Activated CD4-positive, CD25-positive, alpha-beta regulatory T cell treated with anti-CD3 and anti-CD28 coated beads, Interleukin-2, amount 50 U/mL, for 24 hours (primary cell): Measurements from ENCODE around the gene CREB5.

Experiments
- ATAC-seq, 2 donors: fragments of 150-1000 bp; cut with Tn5 transposase; one replicate each; pipeline ENCODE4 v1.10.0; 2021; ENCODE audit warnings: mild to moderate bottlenecking in 1 of 2, moderate library complexity in 1 of 2

Gene CREB5

DNA sequence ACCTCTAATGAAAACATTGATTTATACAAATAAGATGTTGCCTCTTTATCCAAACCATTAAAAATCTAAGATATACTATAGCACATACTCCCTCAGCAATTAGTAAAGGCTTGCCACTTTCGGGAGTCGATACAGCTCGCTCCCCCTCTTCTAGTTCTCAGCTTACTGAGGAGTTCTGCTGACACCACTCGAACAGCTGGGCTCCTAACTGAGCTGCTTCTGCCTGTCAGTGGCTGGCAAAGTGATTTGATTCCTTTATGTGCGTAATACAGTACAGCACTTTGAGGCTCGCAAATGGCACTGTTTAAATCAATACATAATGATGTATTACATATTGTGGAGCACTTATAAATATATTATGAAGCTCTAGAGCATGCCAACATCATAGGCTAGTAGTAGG, 241.8 kb downstream of the CREB5 start:
- ATAC-seq = no peak

- no peak for ATAC-seq
Measured at GRCh38 chr7:28656529-28656928, 244.2 kb downstream of the CREB5 start.

DNA sequence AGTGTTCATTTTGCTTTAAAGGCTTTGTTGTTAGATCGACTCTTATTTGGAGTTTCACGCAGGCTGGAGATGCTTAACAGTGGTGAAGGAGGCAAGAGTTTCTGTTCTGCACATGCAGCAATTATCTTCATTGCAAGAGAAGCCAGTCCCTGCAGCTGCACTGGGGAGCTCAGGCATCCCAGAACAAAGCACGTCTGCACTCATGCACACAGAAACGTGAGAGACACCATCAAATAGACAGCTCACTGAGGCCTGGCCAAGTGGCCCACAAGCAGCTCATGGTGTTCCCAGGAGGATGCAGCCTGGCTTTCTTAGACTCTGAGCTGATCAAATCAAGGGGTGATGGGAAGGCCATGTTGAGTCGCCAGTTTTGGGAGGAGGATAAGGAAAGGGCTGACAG, 246.1 kb downstream of the CREB5 start:
- no peak for ATAC-seq

GRCh38 chr7:28660132-28660531, 247.8 kb downstream of the CREB5 start:
- ATAC-seq = no peak

GRCh38 chr7:28661826-28662595, 249.7 kb downstream of the CREB5 start:
- ATAC-seq = no peak

GRCh38 chr7:28666154-28666553, 253.8 kb downstream of the CREB5 start:
- no peak for ATAC-seq

DNA sequence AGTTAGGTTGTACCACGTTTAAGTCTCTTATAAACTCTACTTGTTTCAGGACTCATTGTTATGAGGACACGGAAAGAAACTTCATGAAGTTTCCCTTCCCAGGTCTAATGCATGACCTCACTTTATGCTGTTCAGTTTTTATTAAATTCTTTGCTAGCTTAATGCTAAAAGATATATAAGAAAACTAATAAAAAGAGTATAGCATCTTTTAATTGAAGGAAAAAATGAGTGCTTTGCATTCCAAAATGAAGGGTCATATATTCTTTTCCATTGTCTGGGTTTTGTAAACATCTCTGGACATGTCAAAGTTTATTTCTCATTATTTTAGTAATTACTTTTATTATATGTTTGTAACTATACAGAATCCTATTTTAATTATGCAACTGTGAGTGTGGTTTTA, 255.8 kb downstream of the CREB5 start:
- ATAC-seq = no peak

- no peak for ATAC-seq
Measured at GRCh38 chr7:28669330-28669729, 257.0 kb downstream of the CREB5 start.

- ATAC-seq = no peak
Measured at GRCh38 chr7:28671526-28671925, 259.2 kb downstream of the CREB5 start.

GRCh38 chr7:28672397-28672797, 260.1 kb downstream of the CREB5 start:
- ATAC-seq = no peak

DNA sequence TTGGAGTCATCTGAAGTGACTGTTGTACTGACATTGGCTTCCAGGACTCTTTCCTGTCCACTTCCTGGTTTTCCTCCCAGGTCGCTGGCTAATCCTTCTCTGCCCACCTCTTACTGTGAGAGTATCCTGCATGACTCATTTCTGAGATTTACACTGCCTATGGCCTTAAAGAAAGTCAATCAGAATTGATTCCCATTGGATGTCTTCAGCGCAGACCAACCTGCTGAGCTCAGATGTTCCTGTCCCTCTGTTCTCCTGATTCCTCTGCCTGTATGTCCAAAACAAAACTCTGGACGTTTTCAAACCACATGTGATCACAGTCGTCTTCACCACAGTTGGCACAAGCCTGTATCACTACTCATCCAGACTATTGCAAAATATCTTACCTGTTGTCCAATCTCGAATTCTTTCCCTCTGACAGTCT, 262.1 kb downstream of the CREB5 start:
- ATAC-seq = no peak

GRCh38 chr7:28675429-28675828, 263.1 kb downstream of the CREB5 start:
- ATAC-seq = no peak

GRCh38 chr7:28677668-28678067, 265.4 kb downstream of the CREB5 start:
- no peak for ATAC-seq

GRCh38 chr7:28678431-28678965, 266.2 kb downstream of the CREB5 start:
- no peak for ATAC-seq

- no peak for ATAC-seq
Measured at GRCh38 chr7:28681693-28682310, 269.5 kb downstream of the CREB5 start.

GRCh38 chr7:28682801-28683200, 270.5 kb downstream of the CREB5 start:
- ATAC-seq = no peak

DNA sequence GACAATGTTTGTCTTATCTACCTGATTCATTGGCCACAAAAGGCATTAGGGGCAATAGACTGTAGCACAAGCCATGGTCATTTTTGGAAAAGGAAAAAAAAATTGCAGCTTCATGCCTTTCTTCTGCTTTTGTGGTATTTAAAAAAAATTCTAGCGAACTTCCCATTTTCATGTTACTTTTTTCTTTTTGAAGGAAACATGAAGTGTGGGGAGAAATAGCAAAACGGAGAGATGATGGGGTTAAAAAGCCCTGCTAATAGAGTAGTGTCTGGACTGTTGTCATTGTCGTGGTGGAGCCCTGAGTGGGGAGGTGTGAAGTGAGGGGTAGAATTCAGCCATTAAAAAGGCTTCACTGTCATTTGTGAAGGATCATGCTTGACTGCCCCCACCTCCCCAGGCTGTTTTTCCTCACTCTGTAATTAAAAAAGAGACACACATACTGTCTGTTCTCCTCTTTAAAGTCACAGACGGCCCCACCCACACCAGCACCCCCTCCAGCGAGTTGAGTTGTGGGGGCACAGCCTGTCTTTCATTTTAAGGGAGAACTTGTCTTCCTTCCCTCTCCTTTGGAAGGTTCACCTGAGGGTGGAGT, 272.4 kb downstream of the CREB5 start:
- no peak for ATAC-seq

DNA sequence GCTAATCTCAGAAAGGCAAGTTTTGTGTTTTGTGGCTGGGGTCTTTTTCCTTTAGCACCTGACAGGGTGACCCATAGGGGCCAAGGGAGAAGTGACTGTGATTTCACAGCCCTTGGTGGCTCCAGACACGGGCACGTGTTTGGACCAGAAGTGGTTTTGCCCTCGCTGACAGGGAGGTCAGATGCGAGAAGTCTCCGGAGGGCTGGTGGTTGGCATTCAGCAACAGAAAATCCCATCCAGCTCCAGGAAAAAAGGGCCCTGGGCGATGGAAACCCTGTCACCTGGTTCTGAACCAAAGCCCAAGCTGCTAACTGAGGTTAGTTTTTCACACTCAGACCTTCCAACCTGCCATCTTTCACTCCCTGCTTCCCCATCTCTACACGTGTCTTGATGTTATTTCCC, 272.9 kb downstream of the CREB5 start:
- peak in 1 of 2 donors; percentile 8 for ATAC-seq

- ATAC-seq = peak in 1 of 2 donors; percentile 43
Measured at GRCh38 chr7:28685644-28686417, 273.5 kb downstream of the CREB5 start.

GRCh38 chr7:28686418-28686800, 274.1 kb downstream of the CREB5 start:
- ATAC-seq = no peak

DNA sequence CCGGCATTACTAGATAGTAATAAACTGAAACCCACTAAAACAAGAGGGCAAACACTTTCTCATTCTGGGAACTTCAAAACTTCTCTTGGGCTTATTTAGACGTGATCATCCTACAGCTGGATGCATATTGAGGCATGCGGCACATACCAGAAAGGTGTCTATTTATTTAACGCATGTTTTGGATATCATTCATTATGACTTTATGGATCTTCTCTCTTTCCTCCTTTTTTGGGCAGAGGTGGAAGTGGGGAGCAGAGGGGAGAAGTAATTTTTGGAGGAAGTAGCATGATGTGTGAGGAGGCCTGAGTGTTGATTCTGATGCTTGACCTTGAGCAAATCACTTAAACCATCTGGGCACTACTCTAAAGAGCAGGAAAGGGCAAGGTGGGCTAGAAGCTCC, 275.2 kb downstream of the CREB5 start:
- no peak for ATAC-seq

- no peak for ATAC-seq
Measured at GRCh38 chr7:28688174-28688573, 275.9 kb downstream of the CREB5 start.

DNA sequence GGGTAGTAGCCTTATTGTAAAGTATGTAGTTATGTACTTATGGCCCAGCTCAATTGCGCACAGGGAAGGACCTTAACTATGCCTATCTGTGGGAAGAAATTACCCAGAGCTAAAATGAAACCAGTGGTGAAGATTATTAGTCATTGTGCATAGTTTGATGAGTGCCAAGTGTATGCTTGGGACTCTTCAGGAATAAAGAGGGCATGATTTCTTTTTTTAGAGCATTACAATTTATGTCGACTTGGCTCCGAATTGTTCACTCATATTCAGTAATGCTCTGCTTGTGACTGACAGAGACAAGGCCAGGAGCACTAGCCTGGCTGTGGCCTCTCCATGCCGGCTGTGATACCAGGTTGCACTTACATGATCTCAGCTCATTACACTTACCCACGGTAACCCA, 276.3 kb downstream of the CREB5 start:
- no peak for ATAC-seq
